SK-N-SH treated with all-trans-retinoic acid at 6 μM for 48 hours (cell line): ENCODE measurements around the gene HGFAC.

Experiments
- ATAC-seq: fragments of 200-7000 bp; cut with Tn5 transposase; 3 replicates; pipeline ENCODE4 v1.9.1; 2020; ENCODE audit warnings: mild to moderate bottlenecking, moderate library complexity
- ARNTL ChIP-seq: fragments of 450-650 bp; formaldehyde crosslinking; IDR thresholded peaks from 2 replicates; pipeline ENCODE4 v1.5.0; 2020; ENCODE audit warnings: low read depth, mild to moderate bottlenecking, moderate library complexity, borderline replicate concordance
- CSDC2 ChIP-seq: fragments of 250-450 bp; sonication (Bioruptor Pico); IDR thresholded peaks from 2 replicates; pipeline ENCODE4 v1.5.0; 2020; ENCODE audit warnings: mild to moderate bottlenecking, moderate library complexity
- ESRRG ChIP-seq: fragments of 250-450 bp; sonication (Bioruptor Pico); IDR thresholded peaks from 2 replicates; pipeline ENCODE4 v1.6.1; 2021; ENCODE audit warnings: mild to moderate bottlenecking
- GLIS3 ChIP-seq: fragments of 250-450 bp; sonication (Bioruptor Pico); IDR thresholded peaks from 2 replicates; pipeline ENCODE4 v1.5.0; 2020; ENCODE audit warnings: mild to moderate bottlenecking, moderate library complexity
- OSR1 ChIP-seq: fragments of 250-450 bp; sonication (Bioruptor Pico); IDR thresholded peaks from 2 replicates; pipeline ENCODE4 v1.8.0; 2022; ENCODE audit warnings: moderate library complexity, mild to moderate bottlenecking, inconsistent platforms
- PPARA ChIP-seq: fragments of 250-450 bp; sonication (Bioruptor Pico); IDR thresholded peaks from 2 replicates; pipeline ENCODE4 v1.5.0; 2020; ENCODE audit warnings: mild to moderate bottlenecking, borderline replicate concordance
- RARB ChIP-seq: fragments of 250-450 bp; sonication (Bioruptor Pico); IDR thresholded peaks from 2 replicates; pipeline ENCODE4 v1.8.0; 2021; ENCODE audit warnings: mild to moderate bottlenecking, moderate library complexity
- SNAI2 ChIP-seq: fragments of 250-450 bp; sonication (Bioruptor Pico); IDR thresholded peaks from 2 replicates; pipeline ENCODE4 v1.5.0; 2020; ENCODE audit warnings: mild to moderate bottlenecking, moderate library complexity
- TCF4 ChIP-seq: fragments of 250-450 bp; sonication (Bioruptor Pico); IDR thresholded peaks from 2 replicates; pipeline ENCODE4 v1.8.0; 2021; ENCODE audit warnings: mild to moderate bottlenecking, moderate library complexity, borderline replicate concordance
- ZC3H10 ChIP-seq: fragments of 250-450 bp; sonication (Bioruptor Pico); IDR thresholded peaks from 2 replicates; pipeline ENCODE4 v1.5.1; 2021; ENCODE audit warnings: mild to moderate bottlenecking, moderate library complexity
- ZFP3 ChIP-seq: fragments of 250-450 bp; sonication (Bioruptor Pico); IDR thresholded peaks from 2 replicates; pipeline ENCODE4 v1.5.0; 2020; ENCODE audit warnings: mild to moderate bottlenecking, moderate library complexity
- ZFP30 ChIP-seq: fragments of 450-650 bp; formaldehyde crosslinking; IDR thresholded peaks from 2 replicates; pipeline ENCODE4 v1.5.0; 2022; ENCODE audit warnings: mild to moderate bottlenecking, moderate library complexity
- ZNF565 ChIP-seq: fragments of 450-650 bp; formaldehyde crosslinking; conservative IDR thresholded peaks from 2 replicates; pipeline ENCODE4 v1.5.0; 2020; ENCODE audit warnings: low read depth, mild to moderate bottlenecking, moderate library complexity
- ZNF70 ChIP-seq: fragments of 450-650 bp; formaldehyde crosslinking; IDR thresholded peaks from 2 replicates; pipeline ENCODE4 v1.5.0; 2020; ENCODE audit warnings: mild to moderate bottlenecking, moderate library complexity
- TF ChIP-seq, protein P1 (sequence below): fragments of 250-450 bp; sonication (Bioruptor Pico); IDR thresholded peaks from 2 replicates; pipeline ENCODE4 v1.5.1; 2020; ENCODE audit warnings: low read depth, mild to moderate bottlenecking, moderate library complexity
- TF ChIP-seq, protein P2 (sequence below): fragments of 250-450 bp; sonication (Bioruptor Pico); IDR thresholded peaks from 2 replicates; pipeline ENCODE4 v1.8.0; 2020; ENCODE audit warnings: mild to moderate bottlenecking, moderate library complexity, borderline replicate concordance
- TF ChIP-seq, protein P3 (sequence below): fragments of 250-450 bp; sonication (Bioruptor Pico); IDR thresholded peaks from 2 replicates; pipeline ENCODE4 v1.5.1; 2021; ENCODE audit warnings: mild to moderate bottlenecking, moderate library complexity
- TF ChIP-seq, protein P4 (sequence below): fragments of 250-450 bp; sonication (Bioruptor Pico); IDR thresholded peaks from 2 replicates; pipeline ENCODE4 v1.5.0; 2020; ENCODE audit warnings: mild to moderate bottlenecking, moderate library complexity

Gene HGFAC

DNA sequence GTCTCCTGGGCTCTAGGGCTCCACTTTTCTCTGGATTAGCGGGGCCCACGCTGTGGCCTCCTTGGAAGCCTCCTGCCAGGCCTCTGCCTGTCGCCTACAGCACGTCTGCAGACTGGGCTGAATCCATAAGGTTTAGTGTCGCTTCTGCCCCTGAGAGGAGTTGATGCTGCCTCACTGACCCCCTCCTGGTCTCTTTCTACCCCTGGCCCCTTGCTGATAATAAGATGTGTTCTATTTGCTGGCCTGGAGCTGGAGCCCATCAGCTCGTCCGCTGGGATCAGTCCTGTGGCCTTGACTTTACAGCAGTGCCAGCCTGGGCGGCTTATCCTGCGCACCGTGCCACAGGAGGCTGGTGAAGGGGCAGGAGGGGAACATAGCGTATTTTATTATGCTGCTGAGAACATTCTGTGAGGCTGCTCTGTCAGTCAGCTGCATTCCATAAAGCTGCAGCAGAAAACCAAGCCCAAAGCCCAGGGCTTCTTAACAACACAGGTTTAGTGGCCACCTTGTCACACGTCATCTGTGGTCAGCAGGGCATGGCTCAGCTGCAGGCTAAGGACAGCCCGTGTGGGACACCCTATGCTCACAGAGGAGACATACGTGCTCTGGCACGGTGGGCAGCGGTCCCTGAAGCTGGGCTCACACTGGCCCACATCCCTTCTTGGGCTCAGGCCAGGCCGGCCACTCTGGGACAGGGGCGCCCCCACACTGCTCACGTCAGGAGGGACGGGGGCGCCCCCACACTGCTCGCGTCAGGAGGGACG lies 29.3 kb upstream of the HGFAC start:
- ATAC-seq: no peak
- no peak for TF ChIP-seq ZFP3
- TF ChIP-seq, protein P1, sequence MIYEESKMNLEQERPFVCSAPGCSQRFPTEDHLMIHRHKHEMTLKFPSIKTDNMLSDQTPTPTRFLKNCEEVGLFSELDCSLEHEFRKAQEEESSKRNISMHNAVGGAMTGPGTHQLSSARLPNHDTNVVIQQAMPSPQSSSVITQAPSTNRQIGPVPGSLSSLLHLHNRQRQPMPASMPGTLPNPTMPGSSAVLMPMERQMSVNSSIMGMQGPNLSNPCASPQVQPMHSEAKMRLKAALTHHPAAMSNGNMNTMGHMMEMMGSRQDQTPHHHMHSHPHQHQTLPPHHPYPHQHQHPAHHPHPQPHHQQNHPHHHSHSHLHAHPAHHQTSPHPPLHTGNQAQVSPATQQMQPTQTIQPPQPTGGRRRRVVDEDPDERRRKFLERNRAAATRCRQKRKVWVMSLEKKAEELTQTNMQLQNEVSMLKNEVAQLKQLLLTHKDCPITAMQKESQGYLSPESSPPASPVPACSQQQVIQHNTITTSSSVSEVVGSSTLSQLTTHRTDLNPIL (CRISPR knock-in tag): no peak
- TF ChIP-seq TCF4 (CRISPR knock-in tag): no peak
- TF ChIP-seq, protein P2, sequence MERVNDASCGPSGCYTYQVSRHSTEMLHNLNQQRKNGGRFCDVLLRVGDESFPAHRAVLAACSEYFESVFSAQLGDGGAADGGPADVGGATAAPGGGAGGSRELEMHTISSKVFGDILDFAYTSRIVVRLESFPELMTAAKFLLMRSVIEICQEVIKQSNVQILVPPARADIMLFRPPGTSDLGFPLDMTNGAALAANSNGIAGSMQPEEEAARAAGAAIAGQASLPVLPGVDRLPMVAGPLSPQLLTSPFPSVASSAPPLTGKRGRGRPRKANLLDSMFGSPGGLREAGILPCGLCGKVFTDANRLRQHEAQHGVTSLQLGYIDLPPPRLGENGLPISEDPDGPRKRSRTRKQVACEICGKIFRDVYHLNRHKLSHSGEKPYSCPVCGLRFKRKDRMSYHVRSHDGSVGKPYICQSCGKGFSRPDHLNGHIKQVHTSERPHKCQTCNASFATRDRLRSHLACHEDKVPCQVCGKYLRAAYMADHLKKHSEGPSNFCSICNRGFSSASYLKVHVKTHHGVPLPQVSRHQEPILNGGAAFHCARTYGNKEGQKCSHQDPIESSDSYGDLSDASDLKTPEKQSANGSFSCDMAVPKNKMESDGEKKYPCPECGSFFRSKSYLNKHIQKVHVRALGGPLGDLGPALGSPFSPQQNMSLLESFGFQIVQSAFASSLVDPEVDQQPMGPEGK: no peak
- TF ChIP-seq ARNTL (CRISPR knock-in tag): no peak
- no peak for TF ChIP-seq OSR1 (CRISPR knock-in tag)
- no peak for TF ChIP-seq CSDC2
- TF ChIP-seq SNAI2 (CRISPR knock-in tag): no peak
- no peak for TF ChIP-seq GLIS3
- TF ChIP-seq ZFP30 (CRISPR knock-in tag): no peak
- TF ChIP-seq ZNF70 (CRISPR knock-in tag): no peak
- TF ChIP-seq ZNF565 (CRISPR knock-in tag): no peak
- TF ChIP-seq PPARA (CRISPR knock-in tag): no peak
- TF ChIP-seq, protein P3, sequence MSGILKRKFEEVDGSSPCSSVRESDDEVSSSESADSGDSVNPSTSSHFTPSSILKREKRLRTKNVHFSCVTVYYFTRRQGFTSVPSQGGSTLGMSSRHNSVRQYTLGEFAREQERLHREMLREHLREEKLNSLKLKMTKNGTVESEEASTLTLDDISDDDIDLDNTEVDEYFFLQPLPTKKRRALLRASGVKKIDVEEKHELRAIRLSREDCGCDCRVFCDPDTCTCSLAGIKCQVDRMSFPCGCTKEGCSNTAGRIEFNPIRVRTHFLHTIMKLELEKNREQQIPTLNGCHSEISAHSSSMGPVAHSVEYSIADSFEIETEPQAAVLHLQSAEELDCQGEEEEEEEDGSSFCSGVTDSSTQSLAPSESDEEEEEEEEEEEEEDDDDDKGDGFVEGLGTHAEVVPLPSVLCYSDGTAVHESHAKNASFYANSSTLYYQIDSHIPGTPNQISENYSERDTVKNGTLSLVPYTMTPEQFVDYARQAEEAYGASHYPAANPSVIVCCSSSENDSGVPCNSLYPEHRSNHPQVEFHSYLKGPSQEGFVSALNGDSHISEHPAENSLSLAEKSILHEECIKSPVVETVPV (CRISPR knock-in tag): no peak

DNA sequence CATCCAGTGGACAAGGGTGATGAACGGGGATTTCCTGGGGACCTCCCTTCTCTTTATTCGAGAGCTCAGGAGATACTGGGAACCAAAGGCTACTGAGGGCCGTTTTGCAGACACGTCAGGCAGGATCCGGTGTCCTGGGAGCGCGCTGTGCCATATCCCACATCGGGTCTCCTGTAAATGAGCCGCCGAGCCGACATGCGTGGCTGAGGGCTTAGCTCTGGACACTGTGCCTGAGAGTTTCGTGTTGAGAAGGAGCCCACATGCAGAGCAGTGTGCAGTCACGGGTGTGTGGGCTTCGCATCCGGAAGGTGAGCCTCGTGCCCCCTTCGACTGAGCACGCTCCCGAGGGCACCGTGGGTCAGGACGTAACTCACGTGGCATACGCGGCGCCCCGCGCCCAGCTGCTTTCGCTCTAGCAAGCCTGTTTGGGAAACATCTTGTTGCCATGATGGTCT lies 28.5 kb upstream of the HGFAC start:
- TF ChIP-seq ZFP3 (no peak), ARNTL (CRISPR knock-in tag) (no peak), ZC3H10 (CRISPR knock-in tag) (no peak), PPARA (CRISPR knock-in tag) (no peak), RARB (no peak), ESRRG (CRISPR knock-in tag) (no peak), CSDC2 (no peak), ZNF70 (CRISPR knock-in tag) (no peak)
- TF ChIP-seq, protein P1 (CRISPR knock-in tag): no peak
- TF ChIP-seq, protein P2: no peak
- TF ChIP-seq, protein P4, sequence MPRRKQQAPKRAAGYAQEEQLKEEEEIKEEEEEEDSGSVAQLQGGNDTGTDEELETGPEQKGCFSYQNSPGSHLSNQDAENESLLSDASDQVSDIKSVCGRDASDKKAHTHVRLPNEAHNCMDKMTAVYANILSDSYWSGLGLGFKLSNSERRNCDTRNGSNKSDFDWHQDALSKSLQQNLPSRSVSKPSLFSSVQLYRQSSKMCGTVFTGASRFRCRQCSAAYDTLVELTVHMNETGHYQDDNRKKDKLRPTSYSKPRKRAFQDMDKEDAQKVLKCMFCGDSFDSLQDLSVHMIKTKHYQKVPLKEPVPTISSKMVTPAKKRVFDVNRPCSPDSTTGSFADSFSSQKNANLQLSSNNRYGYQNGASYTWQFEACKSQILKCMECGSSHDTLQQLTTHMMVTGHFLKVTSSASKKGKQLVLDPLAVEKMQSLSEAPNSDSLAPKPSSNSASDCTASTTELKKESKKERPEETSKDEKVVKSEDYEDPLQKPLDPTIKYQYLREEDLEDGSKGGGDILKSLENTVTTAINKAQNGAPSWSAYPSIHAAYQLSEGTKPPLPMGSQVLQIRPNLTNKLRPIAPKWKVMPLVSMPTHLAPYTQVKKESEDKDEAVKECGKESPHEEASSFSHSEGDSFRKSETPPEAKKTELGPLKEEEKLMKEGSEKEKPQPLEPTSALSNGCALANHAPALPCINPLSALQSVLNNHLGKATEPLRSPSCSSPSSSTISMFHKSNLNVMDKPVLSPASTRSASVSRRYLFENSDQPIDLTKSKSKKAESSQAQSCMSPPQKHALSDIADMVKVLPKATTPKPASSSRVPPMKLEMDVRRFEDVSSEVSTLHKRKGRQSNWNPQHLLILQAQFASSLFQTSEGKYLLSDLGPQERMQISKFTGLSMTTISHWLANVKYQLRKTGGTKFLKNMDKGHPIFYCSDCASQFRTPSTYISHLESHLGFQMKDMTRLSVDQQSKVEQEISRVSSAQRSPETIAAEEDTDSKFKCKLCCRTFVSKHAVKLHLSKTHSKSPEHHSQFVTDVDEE (CRISPR knock-in tag): no peak
- no peak for ATAC-seq
